ENCODE measurements around the gene CUL3.
"Not testable (repeated sequence)": the region's sequence is repeated elsewhere in the genome, so short reads cannot be mapped to it uniquely, and the experiment has no call there.

Gene CUL3

GRCh38 chr2:224532931-224533330 lies 52.2 kb downstream of the CUL3 start:
- DNase-seq, result no peak

- DNase-seq, result no peak
Measured at GRCh38 chr2:224532441-224532840, 52.7 kb downstream of the CUL3 start.

- no peak for DNase-seq
Measured at GRCh38 chr2:224528171-224528570, 57.0 kb downstream of the CUL3 start.

- DNase-seq, result no peak
Measured at GRCh38 chr2:224525774-224526173, 59.4 kb downstream of the CUL3 start.

GRCh38 chr2:224524657-224525056 lies 60.5 kb downstream of the CUL3 start:
- peak; percentile 30 for DNase-seq

- DNase-seq, result peak; percentile 24
Measured at GRCh38 chr2:224523626-224524577, 61.3 kb downstream of the CUL3 start.

GRCh38 chr2:224522483-224522882 lies 62.7 kb downstream of the CUL3 start:
- DNase-seq, result not testable (repeated sequence)

- DNase-seq, result peak; percentile 18
Measured at GRCh38 chr2:224520064-224520463, 65.1 kb downstream of the CUL3 start.

- DNase-seq, result no peak
Measured at GRCh38 chr2:224518806-224519580, 66.2 kb downstream of the CUL3 start.

- no peak for DNase-seq
Measured at GRCh38 chr2:224517963-224518362, 67.2 kb downstream of the CUL3 start.

- not testable (repeated sequence) for DNase-seq
Measured at GRCh38 chr2:224516393-224516792, 68.8 kb downstream of the CUL3 start.

- DNase-seq, result no peak
Measured at GRCh38 chr2:224513991-224514390, 71.2 kb downstream of the CUL3 start.

GRCh38 chr2:224507789-224508188 lies 77.4 kb downstream of the CUL3 start:
- DNase-seq, result no peak

- DNase-seq, result no peak
Measured at GRCh38 chr2:224506494-224506893, 78.7 kb downstream of the CUL3 start.

GRCh38 chr2:224498991-224499390 lies 86.2 kb downstream of the CUL3 start:
- no peak for DNase-seq

GRCh38 chr2:224492531-224492930 lies 92.6 kb downstream of the CUL3 start:
- DNase-seq, result no peak

- not testable (repeated sequence) for DNase-seq
Measured at GRCh38 chr2:224487940-224488339, 97.2 kb downstream of the CUL3 start.

- DNase-seq, result not testable (repeated sequence)
Measured at GRCh38 chr2:224485081-224486014, 99.8 kb downstream of the CUL3 start.

GRCh38 chr2:224479826-224480225 lies 105.3 kb downstream of the CUL3 start:
- no peak for DNase-seq

GRCh38 chr2:224472827-224473226 lies 112.3 kb downstream of the CUL3 start:
- DNase-seq, result no peak

- DNase-seq, result no peak
Measured at GRCh38 chr2:224472137-224472536, 113.0 kb downstream of the CUL3 start.

GRCh38 chr2:224469374-224469964 lies 115.7 kb downstream of the CUL3 start:
- DNase-seq, result no peak

Data from CD4-positive, alpha-beta T cell treated with Interleukin-12 subunit alpha and Interleukin-12 subunit beta, for 1 hour (primary cell).